Measurements from ENCODE around the gene LTB4R.
A peak's percentile ranks its signal among the peaks of the same experiment; 100 is the strongest.
"Not testable (repeated sequence)": the region's sequence is repeated elsewhere in the genome, so short reads cannot be mapped to it uniquely, and the experiment has no call there.

The LTB4R gene

GRCh38 chr14:24325041-24325530 is 13.8 kb downstream of the LTB4R start:
- DNase-seq = no peak

DNA sequence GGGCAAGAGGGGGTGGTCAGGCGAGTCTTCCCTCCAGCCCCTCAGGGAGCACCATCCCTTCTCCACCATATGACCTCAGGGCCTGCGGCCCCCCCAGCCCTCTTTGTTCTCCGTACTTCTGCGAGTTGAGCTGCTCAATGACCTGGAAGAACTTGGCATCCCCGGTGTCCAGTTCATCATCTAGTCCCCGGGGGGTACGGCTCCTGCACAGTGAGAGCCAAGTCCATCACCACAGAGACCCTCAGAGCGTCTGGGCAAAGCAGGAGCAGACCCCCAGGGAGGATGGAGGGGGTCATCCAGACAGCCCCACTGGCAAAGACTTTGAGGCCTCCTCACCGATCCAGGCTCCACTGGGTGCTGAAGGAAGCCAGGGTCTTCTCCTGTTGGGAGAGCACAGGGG is 14.7 kb downstream of the LTB4R start:
- DNase-seq = no peak

DNA sequence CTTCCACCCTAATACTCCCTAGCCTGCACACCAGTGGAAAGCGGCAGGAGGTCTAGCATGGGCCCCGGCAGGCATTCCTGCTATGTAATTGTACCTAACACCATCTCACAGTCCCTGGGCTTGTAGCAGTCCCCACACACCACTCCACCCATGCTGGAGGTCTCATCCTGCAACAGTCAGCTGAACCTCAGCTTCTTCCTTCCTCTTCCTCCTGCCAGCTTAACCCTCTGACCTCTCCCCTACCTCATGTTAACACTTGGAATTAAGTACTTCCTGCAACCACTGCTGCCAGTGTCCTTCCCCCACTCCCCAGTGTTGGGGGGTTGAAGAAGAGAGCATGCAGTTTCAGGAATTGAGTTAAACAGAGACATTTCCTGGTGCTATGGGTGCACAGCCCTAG is 16.0 kb downstream of the LTB4R start:
- no peak for DNase-seq

DNA sequence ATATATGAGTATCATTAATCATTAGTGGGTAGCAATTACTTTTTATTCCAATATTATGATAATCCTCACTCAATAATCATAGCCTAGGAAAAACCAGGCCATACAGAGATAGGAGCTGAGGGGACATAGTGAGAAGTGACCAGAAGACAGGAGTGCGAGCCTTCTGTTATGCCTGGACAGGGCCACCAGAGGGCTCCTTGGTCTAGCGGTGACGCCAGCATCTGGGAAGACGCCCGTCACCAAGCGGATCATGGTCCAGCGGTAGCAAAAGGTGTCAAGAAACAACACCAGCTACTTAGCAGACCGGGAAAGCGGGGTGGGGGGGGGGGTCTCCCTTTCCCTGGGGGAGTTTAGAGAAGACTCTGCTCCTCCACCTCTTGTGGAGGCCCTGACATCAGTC is 16.6 kb downstream of the LTB4R start:
- DNase-seq = not testable (repeated sequence)

DNA sequence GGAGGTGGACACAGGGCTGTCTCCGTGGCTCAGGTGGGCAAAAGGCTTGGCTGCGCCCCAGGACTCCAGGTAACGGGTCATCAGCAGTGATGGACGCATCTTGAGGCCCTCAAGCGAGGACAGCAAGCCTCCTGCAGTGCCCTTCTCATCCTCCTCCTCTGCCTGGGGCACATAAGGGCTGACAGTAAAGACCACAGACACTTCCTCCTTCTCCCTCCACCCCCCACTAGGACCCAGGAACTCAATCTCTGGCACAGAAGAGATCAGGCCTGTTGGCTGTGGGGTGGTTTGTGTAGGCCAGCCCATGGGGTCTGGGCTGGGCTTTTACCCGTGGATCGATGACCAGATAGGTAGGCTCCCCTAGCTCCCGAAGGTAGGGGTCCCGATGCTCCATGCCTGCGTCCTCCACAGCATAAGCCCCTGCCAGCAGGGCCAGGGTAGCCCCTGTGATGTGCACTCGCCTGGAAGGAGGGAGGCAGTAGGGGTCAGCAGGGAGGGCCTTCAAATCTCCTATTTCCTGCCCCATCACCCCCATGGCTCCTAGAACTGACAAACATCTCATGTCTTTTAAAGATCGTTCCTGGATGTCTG is 17.9 kb downstream of the LTB4R start:
- no peak for DNase-seq

DNA sequence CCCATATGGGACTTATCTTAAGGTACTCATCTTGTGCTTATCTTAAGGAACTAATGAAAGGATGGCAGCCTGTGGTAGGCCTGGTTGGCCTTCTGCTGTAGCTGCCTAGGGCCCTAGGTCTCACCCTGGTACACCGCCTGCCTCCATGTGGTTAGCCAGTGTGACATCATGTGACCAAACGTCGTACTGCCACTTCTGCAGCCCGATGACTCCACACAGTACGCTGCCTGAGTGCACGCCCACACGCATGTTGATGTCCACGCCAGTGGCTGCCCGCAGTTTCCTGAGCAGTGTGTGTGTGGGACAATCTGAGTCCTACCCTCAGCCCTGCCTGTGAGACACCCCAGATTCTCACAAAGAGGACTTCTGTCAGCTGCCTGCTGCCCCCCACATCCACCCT is 18.4 kb downstream of the LTB4R start:
- no peak for DNase-seq

DNA sequence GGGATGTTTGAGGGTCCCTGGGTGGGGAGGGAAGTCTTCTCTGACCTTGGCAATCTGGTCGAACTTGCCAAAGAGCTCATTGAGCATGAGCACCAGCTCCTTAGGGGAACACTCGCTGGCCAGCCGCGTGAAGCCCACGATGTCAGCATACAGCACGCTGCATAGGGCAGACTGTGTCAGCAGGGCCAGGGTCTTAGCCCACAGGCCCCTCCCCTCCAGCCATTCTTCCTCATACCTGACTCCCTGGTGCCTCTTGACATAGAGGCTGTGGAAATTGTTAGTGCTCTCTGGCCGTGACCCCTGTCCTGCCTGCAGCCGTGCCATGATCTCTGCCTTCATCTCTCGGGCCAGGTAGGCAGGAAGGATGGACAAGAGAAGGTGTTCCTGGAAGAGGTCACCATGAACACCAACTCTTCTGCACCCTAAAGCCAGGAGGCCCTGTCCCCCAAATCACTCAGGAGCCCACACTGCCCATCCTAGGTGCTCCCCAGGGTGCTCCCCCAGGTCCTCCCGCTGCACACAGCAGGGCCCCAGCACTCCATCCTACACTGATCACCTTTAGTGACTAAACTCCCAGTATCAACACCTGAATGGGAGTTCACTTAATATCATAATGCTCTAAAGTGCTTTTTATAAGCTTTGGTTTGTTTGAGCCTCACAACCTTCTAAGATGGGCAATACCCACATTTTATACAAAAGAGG is 19.8 kb downstream of the LTB4R start:
- DNase-seq = no peak

- no peak for DNase-seq
Measured at GRCh38 chr14:24331731-24332267, 20.5 kb downstream of the LTB4R start.

DNA sequence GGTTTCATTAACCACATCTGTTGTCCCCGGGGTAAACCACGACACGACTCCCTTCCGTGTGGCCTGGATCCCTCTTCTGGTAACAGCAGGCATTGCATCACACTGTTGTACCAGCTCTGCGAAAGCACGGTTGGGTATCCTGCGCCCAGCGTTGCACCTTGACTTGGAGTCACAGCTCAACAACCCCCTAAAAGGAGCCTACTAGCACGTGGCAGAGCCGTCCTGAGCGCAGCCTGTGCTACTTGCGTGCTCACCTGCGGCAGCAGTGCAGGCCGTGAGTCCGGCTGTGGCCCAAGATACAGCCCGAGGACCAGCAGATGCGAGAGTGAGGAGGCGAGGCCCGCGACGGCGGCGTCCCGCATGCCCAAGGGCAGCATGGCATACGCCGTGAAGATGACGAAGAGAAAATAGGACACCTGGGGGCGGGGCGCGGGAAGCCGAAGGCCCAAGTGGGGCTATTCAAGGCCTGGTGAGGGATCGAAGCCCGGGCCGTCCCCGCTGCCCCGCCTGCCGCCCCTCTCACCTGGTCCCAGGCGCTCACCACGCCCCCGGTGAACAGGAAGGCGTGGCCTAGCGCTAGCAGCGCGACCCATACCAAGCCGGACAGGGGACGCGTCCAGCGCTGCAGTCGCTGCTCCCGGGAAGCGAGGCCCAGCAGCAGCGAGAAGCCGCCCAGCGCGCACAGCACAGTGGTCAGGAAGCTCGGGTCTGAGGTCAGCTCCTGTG is 21.1 kb downstream of the LTB4R start:
- DNase-seq = peak; percentile 45

DNA sequence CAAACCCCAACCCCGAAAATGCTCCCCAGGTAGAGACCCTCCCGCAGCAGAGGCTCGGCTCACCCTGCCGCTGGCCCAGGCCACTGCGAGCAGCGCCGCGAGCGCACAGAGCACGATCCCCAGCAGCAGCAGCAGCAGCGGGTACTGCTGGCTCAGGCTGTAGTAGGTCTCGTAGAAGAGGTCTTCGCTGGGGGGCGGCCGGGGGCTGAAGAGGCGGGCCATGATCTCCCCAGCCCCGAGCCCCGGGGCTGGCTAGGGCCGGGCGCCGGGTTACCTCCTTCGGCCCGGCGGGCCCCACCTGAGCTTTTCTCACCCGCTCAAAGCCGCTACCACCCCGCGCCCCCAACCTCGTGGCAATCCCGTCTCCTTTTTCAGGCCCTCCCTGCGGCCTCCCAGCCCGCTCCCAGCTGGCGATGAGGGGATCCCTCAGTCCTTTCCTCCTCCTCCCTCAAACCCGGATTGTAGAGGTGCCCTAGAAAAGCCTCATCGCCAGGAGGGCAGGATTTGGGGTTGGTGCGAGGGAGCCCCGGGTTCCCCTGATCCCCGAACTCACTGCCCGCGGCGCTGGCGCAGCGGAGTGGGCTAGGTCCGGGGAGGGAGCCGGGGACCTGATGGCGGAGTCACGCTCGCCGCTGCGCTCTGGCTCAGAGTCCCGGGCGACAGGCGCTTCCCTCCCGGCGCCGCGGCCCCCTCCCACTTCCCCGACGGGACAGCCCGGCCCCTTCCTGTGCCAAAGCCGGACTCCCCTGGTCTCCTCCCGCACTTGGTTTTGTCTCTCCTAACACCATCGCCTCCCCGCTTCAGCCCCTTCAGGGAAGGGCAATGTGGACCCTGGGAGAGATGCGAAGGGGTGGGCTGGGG is 23.4 kb downstream of the LTB4R start, which contains the start of gene ADCY4:
Gene ADCY4, minus strand, starts transcription at position 641 of the 861 bp plus-strand sequence. Its CDS starts 419 bp downstream, at position 222.
- DNase-seq = no peak

GRCh38 chr14:24335461-24336171 is 24.3 kb downstream of the LTB4R start:
- DNase-seq = no peak

GRCh38 chr14:24337144-24337823 is 26.0 kb downstream of the LTB4R start:
- no peak for DNase-seq

GRCh38 chr14:24337824-24338175 is 26.5 kb downstream of the LTB4R start:
- no peak for DNase-seq

DNA sequence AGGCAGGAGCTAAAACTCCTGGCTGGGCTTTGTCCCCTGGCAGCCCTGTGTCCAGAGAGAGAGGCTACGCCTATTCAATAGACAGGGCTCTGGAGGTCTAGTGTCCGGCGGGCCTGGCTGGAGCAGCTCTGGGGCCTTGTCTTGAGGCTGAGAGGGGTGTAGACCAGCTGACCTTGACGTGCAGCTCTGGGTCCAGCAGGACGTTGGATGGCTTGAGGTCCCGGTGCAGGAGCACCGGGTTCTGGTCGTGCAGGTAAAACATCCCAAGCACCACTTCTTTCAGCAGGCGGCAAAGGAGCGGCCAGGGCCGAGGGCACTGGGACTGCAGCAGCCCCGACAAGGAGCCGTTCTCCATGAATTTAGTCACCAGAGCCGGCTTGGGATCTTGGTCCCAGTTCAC is 27.5 kb downstream of the LTB4R start:
- no peak for DNase-seq

GRCh38 chr14:24339284-24340151 is 28.2 kb downstream of the LTB4R start, which contains the start of gene RIPK3:
RIPK3 (minus strand) TSS chr14:24339991; CDS start chr14:24339826, 165 bp downstream.
- no peak for DNase-seq

- DNase-seq = no peak
Measured at GRCh38 chr14:24340606-24341005, 29.3 kb downstream of the LTB4R start.

GRCh38 chr14:24342889-24343288 is 31.6 kb downstream of the LTB4R start:
- no peak for DNase-seq

GRCh38 chr14:24343795-24344660 is 32.7 kb downstream of the LTB4R start:
- DNase-seq = no peak

- DNase-seq = no peak
Measured at GRCh38 chr14:24347134-24347533, 35.8 kb downstream of the LTB4R start.

Measured in amniotic stem cell (primary cell).